Activated CD8-positive, alpha-beta memory T cell treated with anti-CD3 and anti-CD28 coated beads for 1 hour (primary cell): ENCODE results near the gene UGT2B15.
"Not testable (repeated sequence)": the region's sequence is repeated elsewhere in the genome, so short reads cannot be mapped to it uniquely, and the experiment has no call there.

Source experiments
- DNase-seq, 2 donors: peaks; one replicate each; pipeline ENCODE4 v3.0.0-alpha.2; 2020; ENCODE audit warnings: low read depth in 1 of 2; ENCODE audit errors: extremely low read depth in 1 of 2

The UGT2B15 gene

DNA sequence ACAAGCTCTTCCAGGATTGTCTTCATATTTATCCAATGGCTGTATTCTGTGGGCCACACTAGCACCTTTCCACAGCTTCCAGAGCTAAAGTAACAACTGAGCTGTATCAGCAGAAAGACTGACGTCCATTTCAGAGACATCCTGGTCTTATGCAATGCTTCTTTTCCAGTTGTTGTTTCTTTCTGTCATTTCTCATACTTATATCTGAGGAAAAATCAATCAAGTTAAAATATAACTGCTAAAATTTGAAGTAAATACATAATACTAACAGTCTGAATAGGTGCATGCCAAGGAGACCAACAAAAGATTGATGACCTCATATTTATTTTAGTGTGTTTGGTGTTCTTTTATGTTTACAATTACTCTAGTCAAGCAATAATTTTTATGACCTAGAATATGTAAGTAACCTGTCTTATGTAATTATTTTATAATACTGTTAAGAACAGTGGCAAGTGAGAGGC, at the start of gene UGT2B15:
Gene UGT2B15, minus strand, starts transcription at position 174 of the 461 bp plus-strand sequence. Its CDS starts 34 bp downstream, at position 140.
- not testable (repeated sequence) for DNase-seq

DNA sequence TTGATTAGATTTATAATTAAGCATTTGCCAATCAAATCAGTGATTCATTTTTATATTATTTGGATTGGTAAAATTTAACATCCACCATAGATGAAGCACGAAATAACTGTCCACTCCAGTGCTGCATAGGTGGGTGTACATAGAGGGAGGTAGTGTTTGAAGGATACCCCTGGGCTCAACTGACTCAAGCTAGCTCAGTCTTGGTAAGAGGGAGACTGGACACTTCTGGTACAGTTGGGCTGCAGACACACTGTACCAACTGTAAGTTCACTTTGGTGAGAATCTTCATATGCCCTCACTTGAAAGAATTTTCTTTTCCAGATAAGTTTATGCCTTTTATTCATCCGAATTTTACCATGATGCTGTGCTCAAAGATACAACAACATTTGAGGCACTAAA, 48.6 kb upstream of the UGT2B15 start:
- no peak for DNase-seq

- no peak for DNase-seq
Observed at GRCh38 chr4:68718447-68719074, 48.1 kb upstream of the UGT2B15 start.

DNA sequence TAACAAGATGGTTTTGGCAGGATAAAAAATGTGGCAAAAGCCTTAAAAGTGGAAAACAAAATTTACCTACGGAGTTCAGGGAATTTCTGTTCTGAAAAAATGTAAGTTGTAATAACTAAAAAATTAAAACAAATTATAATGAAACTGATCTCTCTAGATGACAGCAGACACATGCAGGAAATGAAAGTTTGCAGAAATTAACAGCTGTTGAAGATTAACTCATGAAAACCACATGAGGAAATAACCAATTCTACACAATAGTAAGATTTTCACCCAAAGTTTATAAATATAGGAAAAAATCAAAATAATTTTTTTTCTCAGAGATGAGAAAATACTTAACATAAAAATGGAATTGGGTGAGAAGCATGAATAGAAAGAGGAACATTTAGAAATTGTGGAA, 47.5 kb upstream of the UGT2B15 start:
- no peak for DNase-seq

DNA sequence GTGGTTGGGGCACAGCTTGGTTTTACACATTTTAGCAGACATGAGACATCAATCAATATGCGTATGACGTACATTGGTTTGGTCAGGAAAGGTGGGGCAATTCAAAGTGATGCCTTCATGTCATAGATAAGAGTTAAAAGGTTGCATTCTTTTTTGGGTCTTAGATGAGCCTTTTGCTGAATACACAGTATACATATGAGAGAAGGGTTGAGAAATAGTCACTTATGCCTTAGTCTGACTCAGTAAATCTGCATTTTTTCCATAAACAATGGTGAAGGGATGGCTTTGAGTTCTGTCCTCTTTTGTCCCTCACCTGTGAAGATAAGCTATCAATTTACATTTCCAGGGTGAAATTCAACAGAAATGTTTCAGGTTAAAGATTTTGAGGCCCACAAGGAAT, 43.9 kb upstream of the UGT2B15 start:
- DNase-seq: no peak

- no peak for DNase-seq
Observed at GRCh38 chr4:68712207-68712606, 41.8 kb upstream of the UGT2B15 start.

DNA sequence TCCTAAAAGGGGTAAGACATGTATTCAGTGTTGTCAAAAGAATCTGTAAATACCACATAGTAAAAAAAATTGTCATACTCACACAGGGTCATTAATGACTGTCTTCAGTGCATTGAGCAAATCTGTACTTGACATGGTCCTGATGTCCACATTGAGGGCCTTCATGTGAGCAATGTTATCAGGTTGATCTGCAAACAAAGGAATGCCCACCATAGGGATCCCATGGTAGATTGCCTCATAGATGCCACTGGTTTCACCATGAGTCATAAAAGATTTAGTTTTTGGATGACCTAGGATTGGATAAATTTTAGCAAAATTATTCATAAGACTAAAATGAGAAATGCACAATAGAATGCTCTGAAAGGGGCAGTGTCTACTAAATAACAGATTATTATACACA, 38.1 kb upstream of the UGT2B15 start:
- DNase-seq: no peak

- DNase-seq: not testable (repeated sequence)
Observed at GRCh38 chr4:68703168-68703567, 32.7 kb upstream of the UGT2B15 start.

GRCh38 chr4:68700152-68700551, 29.7 kb upstream of the UGT2B15 start:
- no peak for DNase-seq

DNA sequence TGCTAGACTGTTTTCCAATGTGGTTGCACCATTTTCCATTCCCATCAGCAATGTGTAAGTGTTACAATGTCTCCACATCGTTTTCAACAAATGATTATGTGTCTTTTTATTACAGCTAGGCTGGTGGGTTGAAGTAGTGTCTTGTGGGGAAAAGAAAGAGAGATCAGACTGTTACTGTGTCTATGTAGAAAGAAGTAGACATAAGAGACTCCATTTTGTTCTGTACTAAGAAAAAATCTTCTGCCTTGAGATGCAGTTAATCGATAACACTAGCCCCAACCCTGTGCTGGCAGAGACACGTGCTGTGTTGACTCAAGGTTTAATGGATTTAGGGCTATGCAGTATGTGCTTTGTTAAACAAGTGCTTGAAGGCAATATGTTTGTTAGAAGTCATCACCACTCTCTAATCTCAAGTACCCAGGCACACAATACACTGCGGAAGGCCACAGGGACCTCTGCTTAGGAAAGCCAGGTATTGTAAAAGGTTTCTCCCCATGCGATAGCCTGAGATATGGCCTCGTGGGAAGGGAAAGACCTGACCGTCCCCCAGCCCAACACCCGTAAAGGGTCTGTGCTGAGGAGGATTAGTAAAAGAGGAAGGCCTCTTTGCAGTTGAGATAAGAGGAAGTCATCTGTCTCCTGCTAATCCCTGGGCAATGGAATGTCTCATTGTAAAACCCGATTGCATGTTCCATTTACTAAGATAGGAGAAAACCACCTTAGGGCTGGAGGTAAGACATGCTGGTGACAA, 23.0 kb upstream of the UGT2B15 start:
- DNase-seq: no peak

GRCh38 chr4:68691186-68691585, 20.7 kb upstream of the UGT2B15 start:
- DNase-seq: no peak

DNA sequence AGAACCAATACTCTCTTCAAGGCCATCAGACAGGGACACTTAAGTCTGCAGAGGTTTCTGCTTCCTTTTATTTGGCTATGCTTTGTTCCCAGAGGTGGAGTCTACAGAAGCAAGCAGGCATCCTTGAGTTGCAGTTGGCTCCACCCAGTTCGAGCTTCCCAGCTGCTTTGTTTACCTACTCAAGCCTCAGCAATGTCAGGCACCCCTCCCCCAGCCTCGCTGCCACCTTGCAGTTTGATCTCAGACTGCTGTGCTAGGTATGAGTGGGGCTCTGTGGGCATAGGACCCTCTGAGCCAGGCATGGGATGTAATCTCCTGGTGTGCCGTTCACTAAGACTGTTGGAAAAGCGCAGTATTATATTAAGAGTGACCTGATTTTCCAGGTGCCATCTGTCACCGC, 12.6 kb upstream of the UGT2B15 start:
- no peak for DNase-seq

- not testable (repeated sequence) for DNase-seq
Observed at GRCh38 chr4:68681298-68681697, 10.8 kb upstream of the UGT2B15 start.

GRCh38 chr4:68673143-68673542, 2.7 kb upstream of the UGT2B15 start:
- no peak for DNase-seq

DNA sequence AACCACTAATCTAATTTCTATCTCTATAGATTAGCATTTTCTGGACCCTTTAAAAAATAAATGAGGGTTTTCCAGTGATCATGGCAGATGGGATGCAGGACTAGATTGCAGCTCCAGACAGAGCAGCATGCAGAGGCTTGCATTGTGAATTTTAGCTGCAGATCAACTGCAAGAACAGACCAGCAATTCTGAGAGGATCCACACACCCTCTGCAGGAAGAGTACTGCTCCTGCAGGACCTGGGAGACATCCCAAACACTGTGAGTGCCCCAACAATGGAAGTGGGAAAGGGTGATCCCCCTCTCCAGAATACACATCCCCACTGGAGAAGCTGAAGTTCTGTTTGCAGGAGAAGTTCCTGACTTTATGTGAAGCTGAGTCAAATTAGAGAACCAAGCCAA, 765 bp upstream of the UGT2B15 start:
- DNase-seq: not testable (repeated sequence)

DNA sequence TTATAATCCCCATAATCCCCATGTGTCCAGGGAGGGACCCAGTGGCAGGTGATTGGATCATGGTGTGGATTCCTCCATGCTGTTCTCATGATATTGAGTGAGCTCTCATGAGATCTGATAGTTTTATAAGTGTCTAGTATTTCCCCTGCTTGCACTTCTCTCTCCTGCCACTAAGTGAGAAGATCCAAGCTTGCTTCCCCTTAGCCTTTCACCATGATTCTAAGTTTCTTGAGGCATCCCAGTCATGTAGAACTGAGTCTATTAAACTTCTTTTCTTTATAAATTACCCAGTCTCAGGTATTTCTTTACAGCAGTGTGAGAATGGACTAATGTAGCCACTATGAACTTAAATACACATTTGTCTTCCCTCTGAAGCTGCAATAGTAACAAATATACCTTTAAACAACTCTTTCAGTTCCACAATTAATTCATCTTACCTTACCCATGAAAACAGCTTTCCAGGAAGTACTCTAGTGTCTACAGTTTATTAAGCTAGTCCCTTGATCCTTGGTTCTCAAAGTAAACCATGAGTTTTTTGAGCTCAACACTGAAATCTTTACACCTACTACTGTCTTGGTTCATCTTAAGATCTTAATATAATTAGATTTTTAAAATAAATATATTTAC, 1.8 kb downstream of the UGT2B15 start:
- not testable (repeated sequence) for DNase-seq

DNA sequence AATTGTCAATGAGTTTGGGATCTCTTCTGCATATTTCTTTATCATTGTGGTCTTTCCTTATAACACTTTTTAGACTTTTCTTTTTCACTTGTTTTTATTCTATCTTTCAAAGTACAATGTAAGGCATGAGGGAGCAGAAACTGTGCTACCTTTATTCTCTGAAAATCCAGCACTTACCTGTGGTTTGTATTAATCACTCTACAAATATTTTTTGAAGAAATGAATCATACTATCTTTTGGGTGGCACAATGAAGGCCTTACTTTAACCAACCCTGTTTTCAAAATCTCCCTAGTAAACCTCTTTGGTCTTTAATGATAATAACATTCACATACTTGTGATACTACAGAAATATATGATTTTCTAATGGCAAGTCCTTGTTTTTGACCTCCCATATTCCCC, 2.9 kb downstream of the UGT2B15 start:
- DNase-seq: not testable (repeated sequence)

DNA sequence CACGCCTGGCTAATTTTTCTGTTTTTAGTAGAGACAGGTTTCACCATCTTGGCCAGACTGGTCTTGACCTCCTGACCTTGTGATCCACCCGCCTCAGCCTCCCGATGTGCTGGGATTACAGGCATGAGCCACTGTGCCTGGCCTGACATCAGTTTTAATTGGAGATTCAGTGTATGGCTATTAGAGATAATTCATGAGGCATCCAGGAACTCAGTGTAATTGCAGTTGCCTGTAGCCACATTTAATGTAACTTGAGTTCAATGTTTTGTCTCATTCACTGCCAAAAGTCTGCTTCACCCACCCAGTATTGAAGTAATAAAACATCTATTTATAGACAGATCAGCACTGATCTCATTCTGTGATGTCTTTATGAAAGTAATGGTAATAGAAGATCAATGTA, 5.7 kb downstream of the UGT2B15 start:
- not testable (repeated sequence) for DNase-seq

GRCh38 chr4:68662836-68663574, 7.4 kb downstream of the UGT2B15 start:
- DNase-seq: not testable (repeated sequence)

GRCh38 chr4:68658672-68659071, 11.8 kb downstream of the UGT2B15 start:
- DNase-seq: no peak

DNA sequence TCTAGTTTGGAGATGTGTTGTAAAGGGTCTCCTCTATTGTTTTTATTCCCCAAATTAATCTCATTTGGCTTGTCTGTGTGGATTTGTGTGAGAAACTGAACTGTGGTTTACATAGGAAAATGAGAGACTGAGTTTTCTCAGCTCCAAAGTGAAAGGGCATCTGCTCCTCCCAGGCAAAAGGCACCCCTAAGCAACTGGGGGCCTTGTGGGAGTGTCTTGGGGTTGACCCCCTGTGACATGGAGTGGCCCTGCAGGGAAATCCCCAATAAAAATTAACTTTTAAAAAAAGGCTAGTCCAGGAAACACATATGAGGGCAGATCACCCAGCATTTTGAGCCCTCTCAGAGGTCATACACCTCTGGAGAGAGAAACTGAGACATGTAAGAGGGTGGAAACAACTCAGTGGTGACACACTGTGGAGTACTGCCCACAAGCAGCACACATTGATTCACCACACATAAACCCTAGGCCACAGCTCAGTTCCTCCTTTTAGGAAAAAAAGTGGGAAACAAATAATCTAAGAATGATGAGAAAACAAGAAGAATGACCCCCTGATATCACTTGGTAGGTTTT, 13.3 kb downstream of the UGT2B15 start:
- DNase-seq: not testable (repeated sequence)
